Posterior vena cava (tissue), 2 donors: Measurements from ENCODE around the gene CCAR1. TPM values are rescaled to one million over a fixed set of nuclear protein-coding genes. Genes with fewer than 3 reads are reported as not detected.
A peak's percentile ranks its signal among the peaks of the same experiment; 100 is the strongest.
"Not testable (repeated sequence)": the region's sequence is repeated elsewhere in the genome, so short reads cannot be mapped to it uniquely, and the experiment has no call there.

Experiments
- DNase-seq: peaks from one replicate; pipeline ENCODE4 v3.0.0-alpha.2; 2020; ENCODE audit warnings: low spot score
- intact Hi-C, 2 donors: fragments of 100-400 bp; cut with DNase I; formaldehyde crosslinking; loops; one replicate each; pipeline versions ENCODE4 v1.14.1 to v1.14.2; 2022 to 2023
- long read RNA-seq, 2 donors: library from polyadenylated mRNA; unstranded; transcript quantifications; one replicate each; pipeline ENCODE4 v2.0.0, GENCODE V29; 2020 to 2021
- total RNA-seq, 2 donors: library from RNA; stranded (reverse); fragmentation: NEBNext Ultra II Directional; extraction: Animal tissue kit (Norgen Biotek cat#: 25700); gene quantifications; one replicate each; pipeline ENCODE4 v1.2.1, GENCODE V29; 2021
- donor health status: DM: yes; HTN: yes; CAD: no.
- donor health status: DM: yes; HTN: yes; CAD: no.

CCAR1 gene, protein sequence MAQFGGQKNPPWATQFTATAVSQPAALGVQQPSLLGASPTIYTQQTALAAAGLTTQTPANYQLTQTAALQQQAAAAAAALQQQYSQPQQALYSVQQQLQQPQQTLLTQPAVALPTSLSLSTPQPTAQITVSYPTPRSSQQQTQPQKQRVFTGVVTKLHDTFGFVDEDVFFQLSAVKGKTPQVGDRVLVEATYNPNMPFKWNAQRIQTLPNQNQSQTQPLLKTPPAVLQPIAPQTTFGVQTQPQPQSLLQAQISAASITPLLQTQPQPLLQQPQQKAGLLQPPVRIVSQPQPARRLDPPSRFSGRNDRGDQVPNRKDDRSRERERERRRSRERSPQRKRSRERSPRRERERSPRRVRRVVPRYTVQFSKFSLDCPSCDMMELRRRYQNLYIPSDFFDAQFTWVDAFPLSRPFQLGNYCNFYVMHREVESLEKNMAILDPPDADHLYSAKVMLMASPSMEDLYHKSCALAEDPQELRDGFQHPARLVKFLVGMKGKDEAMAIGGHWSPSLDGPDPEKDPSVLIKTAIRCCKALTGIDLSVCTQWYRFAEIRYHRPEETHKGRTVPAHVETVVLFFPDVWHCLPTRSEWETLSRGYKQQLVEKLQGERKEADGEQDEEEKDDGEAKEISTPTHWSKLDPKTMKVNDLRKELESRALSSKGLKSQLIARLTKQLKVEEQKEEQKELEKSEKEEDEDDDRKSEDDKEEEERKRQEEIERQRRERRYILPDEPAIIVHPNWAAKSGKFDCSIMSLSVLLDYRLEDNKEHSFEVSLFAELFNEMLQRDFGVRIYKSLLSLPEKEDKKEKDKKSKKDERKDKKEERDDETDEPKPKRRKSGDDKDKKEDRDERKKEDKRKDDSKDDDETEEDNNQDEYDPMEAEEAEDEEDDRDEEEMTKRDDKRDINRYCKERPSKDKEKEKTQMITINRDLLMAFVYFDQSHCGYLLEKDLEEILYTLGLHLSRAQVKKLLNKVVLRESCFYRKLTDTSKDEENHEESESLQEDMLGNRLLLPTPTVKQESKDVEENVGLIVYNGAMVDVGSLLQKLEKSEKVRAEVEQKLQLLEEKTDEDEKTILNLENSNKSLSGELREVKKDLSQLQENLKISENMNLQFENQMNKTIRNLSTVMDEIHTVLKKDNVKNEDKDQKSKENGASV
- total RNA-seq = 10 to 100 TPM; 45.2 to 49.3 TPM
- long read RNA-seq, donor 1, partial matches to known transcripts = 7 of 14 reads
- long read RNA-seq, donor 1, other reads (novel, unspliced or antisense) = 6 of 14 reads
- long read RNA-seq, donor 2, partial matches to known transcripts = 19 of 27 reads
- long read RNA-seq, donor 2, other reads (novel, unspliced or antisense) = 7 of 27 reads

DNA sequence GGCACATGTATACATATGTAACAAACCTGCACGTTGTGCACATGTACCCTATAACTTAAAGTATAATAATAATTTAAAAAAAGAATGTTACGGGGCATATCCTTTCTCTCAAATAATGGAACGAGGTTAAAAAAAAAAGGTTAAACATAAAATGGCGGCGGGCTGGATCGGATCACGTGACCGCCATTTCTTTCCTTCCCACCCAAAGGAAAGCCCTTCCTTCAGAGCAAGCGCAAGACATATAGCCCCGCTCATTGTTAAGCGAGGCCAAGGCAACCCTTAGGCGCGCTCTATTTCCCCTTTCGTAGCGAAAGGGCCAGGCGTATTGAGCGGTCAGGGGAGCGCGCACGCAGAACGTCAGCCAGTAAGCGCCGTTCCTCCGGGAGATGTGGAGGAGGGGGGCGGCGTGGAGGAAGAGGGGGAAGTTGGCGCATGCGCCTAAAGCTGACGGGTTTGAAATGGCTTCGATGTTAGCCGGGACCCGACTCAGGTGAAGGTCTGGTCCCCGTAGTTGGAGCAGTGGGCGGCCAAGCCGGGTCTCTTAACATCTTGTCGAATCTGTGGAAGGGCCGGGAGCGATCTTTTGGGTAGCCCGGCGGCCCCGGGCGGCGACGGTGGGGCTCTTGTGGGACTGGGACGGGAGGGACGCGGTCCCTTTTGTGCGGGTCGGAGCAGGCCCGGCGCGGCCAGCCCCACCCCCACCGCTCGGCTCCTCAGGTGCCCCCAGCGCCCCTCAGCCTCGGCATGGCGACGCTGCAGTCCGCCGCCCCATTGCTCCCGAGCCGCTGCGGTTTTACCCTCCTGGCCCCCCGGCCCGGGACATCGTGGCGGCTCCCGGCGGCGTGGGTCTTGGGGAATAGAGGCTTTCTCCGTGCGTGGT is at the start of gene CCAR1:
Gene CCAR1, plus strand, starts transcription at position 447 of the 880 bp plus-strand sequence. CDS start 1,266 bp downstream, outside the sequence.
- DNase-seq = peak; percentile 99
- intact Hi-C loops = no loop called here

DNA sequence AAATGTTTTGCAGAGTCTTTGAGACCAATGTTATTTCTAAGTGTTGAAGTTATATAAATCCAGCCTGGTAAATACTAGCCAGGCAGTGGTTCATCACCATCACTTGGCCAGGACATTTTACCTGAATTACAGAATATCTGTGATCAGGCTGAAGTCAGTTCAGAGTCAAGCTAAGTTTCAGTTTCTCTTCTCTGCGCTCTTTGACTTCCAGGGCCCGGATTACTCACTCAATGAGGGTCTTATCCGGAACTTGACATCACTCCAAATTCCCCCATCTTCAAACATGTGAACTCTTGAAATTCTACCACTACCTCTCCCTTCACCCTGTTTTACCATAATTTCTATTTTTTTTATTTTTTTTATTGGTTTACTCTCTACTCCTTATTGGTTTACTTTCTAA is 36.6 kb upstream of the CCAR1 start:
- intact Hi-C loops = no loop called here
- DNase-seq = no peak

DNA sequence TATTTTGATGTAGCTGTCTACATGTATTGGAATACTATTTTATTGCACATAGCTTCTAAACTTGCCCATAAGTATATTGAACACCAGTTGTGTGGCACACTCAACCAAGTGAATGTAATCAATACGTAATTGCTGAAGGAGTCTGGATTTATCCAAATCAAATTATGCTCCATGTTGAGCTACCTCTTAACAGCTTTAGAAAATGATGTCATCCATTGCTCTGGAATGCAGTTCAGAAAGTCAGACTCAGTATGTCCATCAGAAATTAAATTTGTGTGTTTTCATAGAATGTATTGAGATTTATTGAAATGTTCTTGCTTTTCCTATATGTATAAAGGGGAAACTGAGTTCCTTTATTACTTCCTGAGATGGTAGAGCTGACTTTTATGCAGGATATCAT is 25.0 kb upstream of the CCAR1 start:
- intact Hi-C loops = no loop called here
- no peak for DNase-seq

DNA sequence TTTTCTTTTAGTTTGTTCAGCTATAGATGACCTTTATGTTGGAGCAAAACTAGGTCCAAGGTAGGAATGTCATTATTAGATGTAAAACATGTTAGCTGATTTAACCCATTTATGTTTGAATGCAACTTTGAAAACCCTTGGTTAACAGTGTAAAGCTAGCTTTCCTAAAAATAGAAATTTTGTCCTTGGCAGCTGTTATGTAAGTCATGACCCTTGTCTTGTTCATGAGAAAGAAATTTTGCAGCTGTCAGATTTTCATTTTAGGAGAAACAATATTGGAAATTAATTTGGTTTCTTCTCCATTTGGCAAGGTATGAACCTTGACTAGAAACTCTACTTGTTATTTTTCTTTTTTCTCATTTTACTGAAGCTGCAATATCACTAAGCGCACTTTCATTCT is 23.9 kb upstream of the CCAR1 start:
- DNase-seq = no peak
- intact Hi-C loops = no loop called here

DNA sequence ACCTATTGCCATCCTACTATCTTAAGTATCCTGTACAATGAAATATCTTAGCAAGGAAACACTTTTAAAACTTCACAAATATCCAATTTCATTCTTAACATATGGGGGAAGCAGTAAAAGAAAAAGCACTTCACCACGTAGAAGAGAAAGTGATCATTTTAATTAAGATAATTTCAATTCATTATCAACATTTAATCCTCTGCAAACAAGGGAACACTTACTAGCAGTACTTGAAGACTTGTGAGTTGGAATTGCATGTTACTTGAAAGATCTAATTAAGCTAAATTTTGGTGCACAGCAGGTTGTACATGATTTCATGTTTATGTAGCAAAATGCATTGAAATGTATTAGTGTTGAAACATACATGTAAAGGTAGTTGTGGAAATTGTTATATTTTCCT is 20.8 kb upstream of the CCAR1 start:
- no peak for DNase-seq
- intact Hi-C loops = loop anchor here in 1 of 2 donors (10.0 kb wide), 1 partner anchor 135 kb away; the partner anchor contains the start of gene TET1

DNA sequence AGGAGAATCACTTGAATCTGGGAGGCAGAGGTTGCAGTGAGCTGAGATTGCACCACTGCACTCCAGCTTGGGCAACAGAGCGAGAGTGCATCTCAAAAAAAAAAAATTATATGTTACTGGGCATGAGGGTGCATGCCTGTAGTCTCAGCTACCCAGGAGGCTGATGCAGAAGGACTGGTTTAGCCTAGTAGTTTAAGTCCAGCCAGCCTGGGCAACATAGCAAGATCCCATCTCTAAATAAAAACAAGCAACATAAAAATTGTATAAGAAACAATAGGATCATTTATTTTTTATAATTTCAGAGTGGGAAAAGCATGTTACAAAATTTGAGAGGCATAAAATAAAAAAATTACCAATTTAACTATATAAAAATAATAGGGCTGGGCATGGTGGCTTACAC is 15.5 kb upstream of the CCAR1 start:
- DNase-seq = no peak
- intact Hi-C loops = loop anchor here (5.0 to 10.0 kb wide), 2 partner anchors 33 to 141 kb away; partner anchors contain the start of gene TET1 (in 1 of the 2)

DNA sequence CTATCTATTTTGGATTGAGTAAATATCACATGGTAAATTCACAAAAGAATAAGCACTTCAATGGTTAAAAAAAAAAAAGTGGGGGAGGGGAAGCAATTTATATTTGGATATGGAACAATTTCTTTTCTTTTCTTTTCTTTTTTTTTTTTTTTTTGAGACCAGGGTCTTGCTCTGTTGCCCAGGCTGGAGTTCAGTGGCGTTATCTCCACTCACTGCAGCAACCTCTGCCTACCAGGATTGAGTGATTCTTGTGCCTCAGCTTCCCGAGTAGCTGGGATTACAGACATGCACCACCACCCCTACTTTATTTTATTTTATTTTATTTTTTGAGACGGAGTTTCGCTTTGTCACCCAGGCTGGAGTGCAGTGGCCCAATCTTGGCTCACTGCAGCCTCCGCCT is 12.1 kb upstream of the CCAR1 start:
- DNase-seq = not testable (repeated sequence)
- intact Hi-C loops = loop anchor here (5.0 to 10.0 kb wide), 2 partner anchors 37 to 144 kb away; partner anchors contain the start of gene TET1 (in 1 of the 2)

DNA sequence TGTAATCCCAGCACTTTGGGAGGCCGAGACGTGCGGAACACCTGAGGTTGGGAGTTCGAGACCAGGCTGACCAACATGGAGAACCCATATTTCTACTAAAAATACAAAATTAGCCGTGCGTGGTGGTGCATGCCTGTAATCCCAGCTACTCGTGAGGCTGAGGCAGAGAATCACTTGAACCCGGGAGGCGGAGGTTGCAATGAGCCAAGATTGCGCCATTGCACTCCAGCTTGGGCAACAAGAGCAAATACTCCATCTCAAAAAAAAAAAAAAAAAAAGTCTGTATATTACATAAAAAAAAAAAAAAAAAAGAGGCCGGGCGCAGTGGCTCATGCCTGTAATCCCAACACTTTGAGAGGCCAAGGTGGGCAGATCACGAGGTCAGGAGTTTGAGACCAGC is 8.0 kb upstream of the CCAR1 start:
- intact Hi-C loops, DNase-seq: not testable (repeated sequence)

DNA sequence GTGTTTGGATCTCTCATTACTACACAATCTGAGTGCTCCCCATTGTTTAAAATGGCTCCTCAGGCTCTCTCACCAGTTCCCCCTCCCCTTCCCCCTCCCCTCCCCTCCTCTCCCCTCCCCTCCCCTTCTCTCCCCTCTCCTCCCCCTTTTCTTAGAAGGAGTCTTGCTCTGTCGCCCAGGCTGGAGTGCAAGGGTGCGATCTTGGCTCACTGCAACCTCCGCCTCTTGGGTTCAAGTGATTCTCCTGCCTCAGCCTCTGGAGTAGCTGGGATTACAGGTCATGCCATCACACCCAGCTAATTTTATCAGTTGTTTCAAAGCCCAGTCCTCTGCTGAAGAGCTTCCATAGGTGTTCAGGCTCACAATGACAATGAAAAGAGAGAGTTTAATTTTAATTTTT is 3.6 kb upstream of the CCAR1 start:
- intact Hi-C loops = no loop called here

DNA sequence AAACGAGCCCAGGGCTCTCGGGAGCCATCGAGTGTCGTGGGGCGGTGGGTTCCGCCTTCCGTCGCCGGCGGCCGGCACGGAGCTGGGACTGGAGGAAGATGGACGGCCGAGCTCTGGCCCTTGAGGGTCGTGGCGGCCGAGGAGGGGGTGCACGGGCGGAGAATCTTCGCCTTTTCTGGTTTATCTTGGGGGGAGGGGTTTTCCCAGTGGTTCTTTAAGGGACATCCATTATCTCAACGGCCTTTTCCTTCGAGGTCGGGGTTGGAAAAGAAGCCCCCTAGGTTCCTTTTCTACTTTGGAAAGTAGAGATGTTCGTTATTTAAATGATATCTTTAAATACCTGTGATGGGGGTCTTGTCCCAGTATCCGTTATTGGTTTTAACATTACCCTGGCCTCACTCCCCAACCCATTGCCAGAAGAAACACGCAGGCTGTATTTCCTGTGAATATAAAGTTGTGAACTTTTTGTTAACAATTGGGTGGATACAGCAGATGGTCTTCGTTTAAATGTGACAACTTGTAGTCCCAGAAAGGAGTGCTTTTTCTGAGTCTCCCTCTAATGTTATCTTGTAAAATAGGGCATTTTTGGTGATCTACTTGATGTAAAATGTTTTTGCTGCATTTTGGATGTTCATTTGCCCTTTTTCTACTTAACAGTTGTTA is 765 bp downstream of the CCAR1 start:
- intact Hi-C loops = no loop called here
- no peak for DNase-seq

More for the DNA sequence above, 3.6 kb upstream of the CCAR1 start:
- DNase-seq = no peak

DNA sequence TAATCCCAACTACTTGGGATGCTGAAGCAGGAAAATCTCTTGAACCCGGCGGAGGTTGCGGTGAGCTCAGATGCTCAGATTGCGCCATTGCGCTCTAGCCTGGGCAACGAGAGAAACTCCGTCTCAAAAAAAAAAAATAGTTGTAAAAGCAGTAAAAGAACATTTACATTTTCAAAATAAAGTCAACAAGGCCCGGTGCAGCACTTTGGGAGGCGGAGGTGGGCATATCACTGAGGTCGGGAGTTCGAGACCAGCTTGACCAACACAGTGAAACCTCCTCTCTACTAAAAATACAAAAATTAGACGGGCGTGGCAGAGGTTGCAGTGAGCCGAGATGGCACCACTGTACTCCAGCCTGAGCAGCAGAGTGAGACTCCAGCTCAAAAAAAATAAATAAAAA is 4.0 kb downstream of the CCAR1 start:
- intact Hi-C loops = no loop called here
- no peak for DNase-seq

DNA sequence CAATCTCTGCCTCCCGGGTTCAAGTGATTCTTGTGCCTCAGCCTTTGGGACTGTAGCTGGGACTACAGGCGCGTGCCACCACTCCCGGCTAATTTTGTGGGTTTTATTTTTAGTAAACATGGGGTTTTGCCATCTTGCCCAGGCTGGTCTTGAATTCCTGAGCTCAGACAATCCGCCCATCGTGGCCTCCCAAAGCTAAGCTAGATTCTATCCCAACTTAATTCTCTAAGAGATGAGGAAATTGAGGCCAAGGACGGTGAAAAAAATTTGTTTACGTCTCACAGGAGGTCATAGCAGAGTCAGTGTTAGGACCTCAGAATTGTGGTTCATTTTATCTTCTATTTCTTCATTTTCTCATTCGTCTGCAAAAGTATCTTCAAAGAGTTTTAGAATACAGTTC is 6.1 kb downstream of the CCAR1 start:
- no peak for DNase-seq
- intact Hi-C loops = no loop called here

DNA sequence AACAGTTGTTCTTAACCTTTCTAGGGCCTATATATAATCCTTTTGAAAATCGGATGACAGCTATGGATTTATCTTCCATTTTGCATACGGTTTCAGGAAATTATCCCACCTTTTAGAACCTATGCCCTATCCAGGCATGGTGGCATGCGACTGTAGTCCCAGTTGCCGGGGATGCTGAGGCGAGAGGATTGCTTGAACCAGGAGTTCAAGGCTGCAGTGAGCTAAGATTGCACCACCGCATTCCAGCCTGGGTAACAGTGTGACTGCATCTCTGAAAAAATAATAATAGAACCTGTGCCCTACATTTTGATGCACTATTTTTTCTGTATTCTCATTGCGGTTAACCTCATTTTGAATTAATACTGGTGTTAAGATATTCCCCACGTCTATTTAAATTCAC is 11.6 kb downstream of the CCAR1 start:
- DNase-seq = no peak
- intact Hi-C loops = loop anchor here in 1 of 2 donors (10.0 kb wide), 1 partner anchor 778 kb away; no protein-coding TSS in a partner anchor

DNA sequence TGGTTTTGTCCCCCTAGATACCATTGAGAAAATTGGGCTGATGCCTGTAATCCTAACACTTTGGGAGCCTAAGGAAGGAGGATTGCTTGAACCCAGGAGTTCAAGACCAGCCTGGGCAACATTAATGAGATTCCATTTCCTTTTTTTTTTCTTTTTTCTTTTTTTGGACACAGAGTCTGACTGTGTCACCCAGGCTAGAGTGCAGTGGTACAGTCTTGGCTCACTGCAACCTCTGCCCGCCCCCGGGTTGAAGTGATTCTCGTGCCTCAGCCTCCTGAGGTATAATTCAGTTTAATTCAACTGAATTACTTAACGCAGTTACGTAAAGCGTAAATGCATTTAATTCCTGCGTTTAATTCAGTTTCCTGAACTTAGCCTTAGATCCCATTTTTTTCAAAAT is 13.3 kb downstream of the CCAR1 start:
- no peak for DNase-seq
- intact Hi-C loops = loop anchor here in 1 of 2 donors (10.0 kb wide), 1 partner anchor 780 kb away; no protein-coding TSS in a partner anchor

DNA sequence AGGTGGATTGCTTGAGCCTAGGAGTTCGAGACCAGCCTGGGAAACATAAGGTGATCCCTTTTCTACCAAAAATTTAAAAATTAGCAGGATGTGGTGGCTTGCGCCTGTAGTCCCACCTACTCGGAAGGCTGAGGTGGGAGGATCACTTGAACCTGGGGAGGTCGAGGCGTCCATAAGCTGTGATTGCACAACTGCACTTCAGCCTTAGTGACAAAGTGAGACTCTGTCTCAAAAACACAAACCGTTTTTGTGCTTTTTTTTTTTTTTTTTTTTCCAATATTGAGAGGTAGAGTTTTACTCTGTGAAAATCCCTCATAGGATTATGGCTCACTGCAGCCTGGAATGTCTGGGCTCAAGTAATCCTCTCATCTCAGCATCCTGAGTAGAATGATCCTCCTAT is 14.1 kb downstream of the CCAR1 start:
- no peak for DNase-seq
- intact Hi-C loops = loop anchor here in 1 of 2 donors (10.0 kb wide), 1 partner anchor 780 kb away; no protein-coding TSS in a partner anchor

DNA sequence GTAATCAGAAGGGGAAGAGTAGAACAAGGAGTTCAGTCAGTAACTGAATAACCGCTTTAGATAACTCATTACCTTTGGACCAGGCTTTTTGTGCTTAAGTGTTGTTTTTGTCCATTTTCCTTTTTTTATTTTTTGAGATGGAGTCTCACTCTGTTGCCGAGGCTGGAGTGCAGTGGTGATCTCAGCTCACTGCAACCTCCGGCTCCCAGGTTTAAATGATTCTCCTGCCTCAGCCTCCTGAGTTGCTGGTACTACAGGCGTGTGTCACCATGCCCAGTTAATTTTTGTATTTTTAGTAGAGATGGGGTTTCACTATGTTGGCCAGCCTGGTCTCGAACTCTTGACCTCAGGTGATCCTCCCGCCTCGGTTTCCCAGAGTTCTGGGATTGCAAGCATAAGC is 14.7 kb downstream of the CCAR1 start:
- not testable (repeated sequence) for DNase-seq
- intact Hi-C loops = loop anchor here in 1 of 2 donors (10.0 kb wide), 1 partner anchor 781 kb away; no protein-coding TSS in a partner anchor

DNA sequence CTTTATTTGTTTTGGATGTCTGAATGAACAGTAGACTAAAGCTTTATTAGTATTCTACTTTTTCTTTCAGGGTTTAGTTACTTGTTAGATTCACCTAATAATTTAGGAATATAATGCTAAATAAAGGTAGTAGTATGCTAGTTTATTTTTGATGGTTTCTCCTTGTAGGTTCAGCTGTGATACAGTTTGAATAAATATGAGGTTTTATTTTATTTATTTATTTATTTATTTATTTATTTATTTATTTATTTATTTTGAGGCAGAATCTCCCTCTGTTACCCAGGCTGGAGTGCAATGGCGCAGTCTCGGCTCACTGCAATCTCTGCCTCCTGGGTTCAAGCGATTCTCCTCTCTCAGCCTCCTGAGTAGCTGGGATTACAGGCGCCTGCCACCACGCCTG is 19.6 kb downstream of the CCAR1 start:
- DNase-seq, intact Hi-C loops: not testable (repeated sequence)
